Measurements from ENCODE around the gene SMURF1.
"Not testable (repeated sequence)": the region's sequence is repeated elsewhere in the genome, so short reads cannot be mapped to it uniquely, and the experiment has no call there.

Gene SMURF1

GRCh38 chr7:99167072-99167471, 23.2 kb upstream of the SMURF1 start:
- in situ Hi-C loops (cut with MboI; ENCODE audit: low pct_unique_long_range_greater_than_20kb, low sequenced_read_pairs, unreplicated experiment): no loop called here
- no peak for DNase-seq (ENCODE audit: low spot score)
- TF ChIP-seq CTCF (IDR thresholded peaks at IDR 0.05; ENCODE audit: extremely low read depth, insufficient read depth, missing control alignments): no peak

GRCh38 chr7:99165816-99166215, 21.9 kb upstream of the SMURF1 start:
- TF ChIP-seq CTCF (IDR thresholded peaks at IDR 0.05; ENCODE audit: extremely low read depth, insufficient read depth, missing control alignments): no peak
- in situ Hi-C loops (cut with MboI; ENCODE audit: low pct_unique_long_range_greater_than_20kb, low sequenced_read_pairs, unreplicated experiment): no loop called here
- DNase-seq (ENCODE audit: low spot score): no peak

GRCh38 chr7:99163669-99164068, 19.8 kb upstream of the SMURF1 start:
- in situ Hi-C loops (cut with MboI; ENCODE audit: low pct_unique_long_range_greater_than_20kb, low sequenced_read_pairs, unreplicated experiment): not testable (repeated sequence)

GRCh38 chr7:99156649-99157048, 12.7 kb upstream of the SMURF1 start:
- TF ChIP-seq CTCF (IDR thresholded peaks at IDR 0.05; ENCODE audit: extremely low read depth, insufficient read depth, missing control alignments): no peak
- DNase-seq (ENCODE audit: low spot score): no peak
- in situ Hi-C loops (cut with MboI; ENCODE audit: low pct_unique_long_range_greater_than_20kb, low sequenced_read_pairs, unreplicated experiment): no loop called here

More at GRCh38 chr7:99163669-99164068, 19.8 kb upstream of the SMURF1 start:
- not testable (repeated sequence) for DNase-seq (ENCODE audit: low spot score)

- DNase-seq (ENCODE audit: low spot score): no peak
- in situ Hi-C loops (cut with MboI; ENCODE audit: low pct_unique_long_range_greater_than_20kb, low sequenced_read_pairs, unreplicated experiment): no loop called here
- TF ChIP-seq CTCF (IDR thresholded peaks at IDR 0.05; ENCODE audit: extremely low read depth, insufficient read depth, missing control alignments): no peak
These were observed 11.3 kb upstream of the SMURF1 start for GRCh38 chr7:99155211-99155610.

- in situ Hi-C loops (cut with MboI; ENCODE audit: low pct_unique_long_range_greater_than_20kb, low sequenced_read_pairs, unreplicated experiment): no loop called here
- no peak for DNase-seq (ENCODE audit: low spot score)
These were observed 3.1 kb upstream of the SMURF1 start for GRCh38 chr7:99146979-99147378.

GRCh38 chr7:99143521-99143852, 421 bp downstream of the SMURF1 start:
- in situ Hi-C loops (cut with MboI; ENCODE audit: low pct_unique_long_range_greater_than_20kb, low sequenced_read_pairs, unreplicated experiment): no loop called here
- DNase-seq (ENCODE audit: low spot score): peak; percentile 19

More at GRCh38 chr7:99146979-99147378, 3.1 kb upstream of the SMURF1 start:
- TF ChIP-seq CTCF (IDR thresholded peaks at IDR 0.05; ENCODE audit: extremely low read depth, insufficient read depth, missing control alignments): no peak

More at GRCh38 chr7:99143521-99143852, 421 bp downstream of the SMURF1 start:
- TF ChIP-seq CTCF (IDR thresholded peaks at IDR 0.05; ENCODE audit: extremely low read depth, insufficient read depth, missing control alignments): no peak
